ENCODE data around the gene LDB2.

DNA sequence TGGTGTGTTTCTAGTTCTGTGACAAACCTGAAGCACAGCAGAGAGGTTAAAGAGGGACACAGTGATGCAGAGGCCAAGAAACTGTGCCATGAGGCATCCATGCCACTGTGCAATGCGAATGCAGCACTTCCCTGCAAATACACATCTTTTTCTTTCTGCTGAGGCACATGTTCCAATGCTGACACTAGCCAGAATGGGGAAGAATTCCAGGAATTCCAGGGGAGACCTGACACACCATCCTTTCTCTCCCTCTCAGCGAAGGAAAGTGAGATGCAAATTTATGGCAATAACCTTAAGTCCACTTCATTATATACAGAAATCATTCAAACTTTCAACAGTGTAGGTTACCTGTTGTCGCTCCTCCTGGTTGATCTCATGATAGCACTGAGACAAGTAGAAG lies 204.8 kb downstream of the LDB2 start:
- TF ChIP-seq, protein P1, sequence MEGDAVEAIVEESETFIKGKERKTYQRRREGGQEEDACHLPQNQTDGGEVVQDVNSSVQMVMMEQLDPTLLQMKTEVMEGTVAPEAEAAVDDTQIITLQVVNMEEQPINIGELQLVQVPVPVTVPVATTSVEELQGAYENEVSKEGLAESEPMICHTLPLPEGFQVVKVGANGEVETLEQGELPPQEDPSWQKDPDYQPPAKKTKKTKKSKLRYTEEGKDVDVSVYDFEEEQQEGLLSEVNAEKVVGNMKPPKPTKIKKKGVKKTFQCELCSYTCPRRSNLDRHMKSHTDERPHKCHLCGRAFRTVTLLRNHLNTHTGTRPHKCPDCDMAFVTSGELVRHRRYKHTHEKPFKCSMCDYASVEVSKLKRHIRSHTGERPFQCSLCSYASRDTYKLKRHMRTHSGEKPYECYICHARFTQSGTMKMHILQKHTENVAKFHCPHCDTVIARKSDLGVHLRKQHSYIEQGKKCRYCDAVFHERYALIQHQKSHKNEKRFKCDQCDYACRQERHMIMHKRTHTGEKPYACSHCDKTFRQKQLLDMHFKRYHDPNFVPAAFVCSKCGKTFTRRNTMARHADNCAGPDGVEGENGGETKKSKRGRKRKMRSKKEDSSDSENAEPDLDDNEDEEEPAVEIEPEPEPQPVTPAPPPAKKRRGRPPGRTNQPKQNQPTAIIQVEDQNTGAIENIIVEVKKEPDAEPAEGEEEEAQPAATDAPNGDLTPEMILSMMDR (conservative IDR thresholded peaks at IDR 0.05; ENCODE audit: low read length), result no peak
- TF ChIP-seq EZH2phosphoT487 (IDR thresholded peaks at IDR 0.05; ENCODE audit: borderline replicate concordance, low read depth, low read length), result no peak
